ENCODE measurements around the gene KLHL21.

DNA sequence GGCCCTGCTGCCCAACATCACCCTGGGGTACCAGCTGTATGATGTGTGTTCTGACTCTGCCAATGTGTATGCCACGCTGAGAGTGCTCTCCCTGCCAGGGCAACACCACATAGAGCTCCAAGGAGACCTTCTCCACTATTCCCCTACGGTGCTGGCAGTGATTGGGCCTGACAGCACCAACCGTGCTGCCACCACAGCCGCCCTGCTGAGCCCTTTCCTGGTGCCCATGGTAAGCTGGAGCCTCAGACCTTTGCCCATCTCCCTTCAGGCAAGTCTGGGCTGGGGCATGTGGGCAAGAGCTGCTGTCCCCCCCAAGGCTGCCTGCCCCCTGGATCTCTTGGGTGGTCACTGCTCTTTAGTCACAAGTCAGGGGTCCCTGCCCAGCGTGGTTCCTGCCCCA, 31.7 kb downstream of the KLHL21 start:
- TF ChIP-seq, protein P1, sequence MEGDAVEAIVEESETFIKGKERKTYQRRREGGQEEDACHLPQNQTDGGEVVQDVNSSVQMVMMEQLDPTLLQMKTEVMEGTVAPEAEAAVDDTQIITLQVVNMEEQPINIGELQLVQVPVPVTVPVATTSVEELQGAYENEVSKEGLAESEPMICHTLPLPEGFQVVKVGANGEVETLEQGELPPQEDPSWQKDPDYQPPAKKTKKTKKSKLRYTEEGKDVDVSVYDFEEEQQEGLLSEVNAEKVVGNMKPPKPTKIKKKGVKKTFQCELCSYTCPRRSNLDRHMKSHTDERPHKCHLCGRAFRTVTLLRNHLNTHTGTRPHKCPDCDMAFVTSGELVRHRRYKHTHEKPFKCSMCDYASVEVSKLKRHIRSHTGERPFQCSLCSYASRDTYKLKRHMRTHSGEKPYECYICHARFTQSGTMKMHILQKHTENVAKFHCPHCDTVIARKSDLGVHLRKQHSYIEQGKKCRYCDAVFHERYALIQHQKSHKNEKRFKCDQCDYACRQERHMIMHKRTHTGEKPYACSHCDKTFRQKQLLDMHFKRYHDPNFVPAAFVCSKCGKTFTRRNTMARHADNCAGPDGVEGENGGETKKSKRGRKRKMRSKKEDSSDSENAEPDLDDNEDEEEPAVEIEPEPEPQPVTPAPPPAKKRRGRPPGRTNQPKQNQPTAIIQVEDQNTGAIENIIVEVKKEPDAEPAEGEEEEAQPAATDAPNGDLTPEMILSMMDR (IDR thresholded peaks at IDR 0.05 in 2 of 3, conservative IDR thresholded peaks at IDR 0.05 in 1 of 3; ENCODE audit: insufficient read depth in 2 of 3, low read depth in 1 of 3, low read length in 3 of 3): no peak
- TF ChIP-seq POLR2A (conservative IDR thresholded peaks at IDR 0.05): no peak
- no peak for TF ChIP-seq ZNF212 (CRISPR knock-in tag; IDR thresholded peaks at IDR 0.05)
- no peak for TF ChIP-seq TBP (optimal IDR thresholded peaks at IDR 0.05; ENCODE audit: low read depth, low read length)
- TF ChIP-seq SAP30 (IDR thresholded peaks at IDR 0.05; ENCODE audit: borderline replicate concordance, insufficient read depth, low read depth, low read length, poor library complexity, severe bottlenecking): no peak
- TF ChIP-seq CREM (IDR thresholded peaks at IDR 0.05; ENCODE audit: low read depth): no peak
- TF ChIP-seq, protein P2, sequence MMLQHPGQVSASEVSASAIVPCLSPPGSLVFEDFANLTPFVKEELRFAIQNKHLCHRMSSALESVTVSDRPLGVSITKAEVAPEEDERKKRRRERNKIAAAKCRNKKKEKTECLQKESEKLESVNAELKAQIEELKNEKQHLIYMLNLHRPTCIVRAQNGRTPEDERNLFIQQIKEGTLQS (IDR thresholded peaks at IDR 0.05): no peak
- TF ChIP-seq, protein P2 (CRISPR knock-in tag; conservative IDR thresholded peaks at IDR 0.05): no peak
- no peak for TF ChIP-seq CREB1 (IDR thresholded peaks at IDR 0.05)
- TF ChIP-seq CREB1 (CRISPR knock-in tag; IDR thresholded peaks at IDR 0.05): no peak
- TF ChIP-seq BHLHE40 (IDR thresholded peaks at IDR 0.05; ENCODE audit: low read length): no peak
- TF ChIP-seq, protein P3, sequence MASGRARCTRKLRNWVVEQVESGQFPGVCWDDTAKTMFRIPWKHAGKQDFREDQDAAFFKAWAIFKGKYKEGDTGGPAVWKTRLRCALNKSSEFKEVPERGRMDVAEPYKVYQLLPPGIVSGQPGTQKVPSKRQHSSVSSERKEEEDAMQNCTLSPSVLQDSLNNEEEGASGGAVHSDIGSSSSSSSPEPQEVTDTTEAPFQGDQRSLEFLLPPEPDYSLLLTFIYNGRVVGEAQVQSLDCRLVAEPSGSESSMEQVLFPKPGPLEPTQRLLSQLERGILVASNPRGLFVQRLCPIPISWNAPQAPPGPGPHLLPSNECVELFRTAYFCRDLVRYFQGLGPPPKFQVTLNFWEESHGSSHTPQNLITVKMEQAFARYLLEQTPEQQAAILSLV (tag; IDR thresholded peaks at IDR 0.05): no peak
